ENCODE results near the gene EEF1AKMT2.

EEF1AKMT2 gene

GRCh38 chr10:124755581-124755980, 36.1 kb downstream of the EEF1AKMT2 start:
- Histone ChIP-seq H3K79me2 (ENCODE audit: control insufficient read depth, low read length) (no peaks in the 10 kb centered on the region), H3K36me3 (ENCODE audit: control insufficient read depth, low read length) (peaks cover 37% of the 10 kb centered on the region), H3K9me3 (ENCODE audit: control insufficient read depth, insufficient read depth, low read length) (no peaks in the 10 kb centered on the region), H3K27ac (ENCODE audit: low read depth, low read length) (no peak overlapping the region), H3K4me3 (ENCODE audit: low read length) (no peak overlapping the region), H3F3A (ENCODE audit: control insufficient read depth, insufficient read depth) (no peaks in the 10 kb centered on the region), H3K4me1 (ENCODE audit: control insufficient read depth, low read length) (no peaks in the 10 kb centered on the region), H3K27me3 (ENCODE audit: control insufficient read depth, low read length) (no peaks in the 10 kb centered on the region), H3K9me2 (replicated peaks; ENCODE audit: control insufficient read depth, low read length) (no peaks in the 10 kb centered on the region), H4K20me1 (ENCODE audit: control insufficient read depth, insufficient read depth, low read depth, low read length) (no peaks in the 10 kb centered on the region), H3K4me2 (ENCODE audit: low read length) (no peak overlapping the region)
- TF ChIP-seq EZH2phosphoT487 (IDR thresholded peaks at IDR 0.05; ENCODE audit: borderline replicate concordance, low read length) (no peak), CTCF (IDR thresholded peaks at IDR 0.05; ENCODE audit: low read depth, low read length, poor library complexity, severe bottlenecking) (no peak)

- Histone ChIP-seq H3K4me2 (ENCODE audit: low read length) (no peak overlapping the region), H3K9me2 (replicated peaks; ENCODE audit: control insufficient read depth, low read length) (no peaks in the 10 kb centered on the region), H3K9me3 (ENCODE audit: control insufficient read depth, insufficient read depth, low read length) (no peaks in the 10 kb centered on the region), H3K79me2 (ENCODE audit: control insufficient read depth, low read length) (no peaks in the 10 kb centered on the region), H3F3A (ENCODE audit: control insufficient read depth, insufficient read depth) (no peaks in the 10 kb centered on the region), H3K4me1 (ENCODE audit: control insufficient read depth, low read length) (no peaks in the 10 kb centered on the region), H3K27ac (ENCODE audit: low read depth, low read length) (no peak overlapping the region), H3K36me3 (ENCODE audit: control insufficient read depth, low read length) (peaks cover 24% of the 10 kb centered on the region), H3K4me3 (ENCODE audit: low read length) (no peak overlapping the region), H3K27me3 (ENCODE audit: control insufficient read depth, low read length) (no peaks in the 10 kb centered on the region), H4K20me1 (ENCODE audit: control insufficient read depth, insufficient read depth, low read depth, low read length) (no peaks in the 10 kb centered on the region)
- no peak for TF ChIP-seq EZH2phosphoT487 (IDR thresholded peaks at IDR 0.05; ENCODE audit: borderline replicate concordance, low read length)
Observed at GRCh38 chr10:124754227-124754626, 37.5 kb downstream of the EEF1AKMT2 start.

- no peaks in the 10 kb centered on the region for H4K20me1 ChIP-seq (ENCODE audit: control insufficient read depth, insufficient read depth, low read depth, low read length)
- H3F3A ChIP-seq (ENCODE audit: control insufficient read depth, insufficient read depth), result peaks cover 14% of the 10 kb centered on the region
- no peak overlapping the region for H3K4me2 ChIP-seq (ENCODE audit: low read length)
- H3K4me1 ChIP-seq (ENCODE audit: control insufficient read depth, low read length), result peaks cover 11% of the 10 kb centered on the region
- H3K4me3 ChIP-seq (ENCODE audit: low read length), result no peak overlapping the region
- no peaks in the 10 kb centered on the region for H3K27me3 ChIP-seq (ENCODE audit: control insufficient read depth, low read length)
- no peaks in the 10 kb centered on the region for H3K9me2 ChIP-seq (replicated peaks; ENCODE audit: control insufficient read depth, low read length)
- H3K36me3 ChIP-seq (ENCODE audit: control insufficient read depth, low read length), result peaks cover 7% of the 10 kb centered on the region; the same call in 1 of the 2 replicates
- no peaks in the 10 kb centered on the region for H3K79me2 ChIP-seq (ENCODE audit: control insufficient read depth, low read length)
- no peak for TF ChIP-seq CTCF (IDR thresholded peaks at IDR 0.05; ENCODE audit: low read depth, low read length, poor library complexity, severe bottlenecking)
- TF ChIP-seq EZH2phosphoT487 (IDR thresholded peaks at IDR 0.05; ENCODE audit: borderline replicate concordance, low read length), result no peak
- no peaks in the 10 kb centered on the region for H3K9me3 ChIP-seq (ENCODE audit: control insufficient read depth, insufficient read depth, low read length)
- H3K27ac ChIP-seq (ENCODE audit: low read depth, low read length), result no peak overlapping the region
Observed at GRCh38 chr10:124748953-124749645, 42.6 kb downstream of the EEF1AKMT2 start.

- peaks cover 11% of the 10 kb centered on the region for H3K4me1 ChIP-seq (ENCODE audit: control insufficient read depth, low read length)
- TF ChIP-seq CTCF (IDR thresholded peaks at IDR 0.05; ENCODE audit: low read depth, low read length, poor library complexity, severe bottlenecking) (no peak), EZH2phosphoT487 (IDR thresholded peaks at IDR 0.05; ENCODE audit: borderline replicate concordance, low read length) (no peak)
- no peak overlapping the region for H3K4me2 ChIP-seq (ENCODE audit: low read length)
- no peaks in the 10 kb centered on the region for H3K9me2 ChIP-seq (replicated peaks; ENCODE audit: control insufficient read depth, low read length)
- no peaks in the 10 kb centered on the region for H3K9me3 ChIP-seq (ENCODE audit: control insufficient read depth, insufficient read depth, low read length)
- peaks cover 9% of the 10 kb centered on the region for H3K36me3 ChIP-seq (ENCODE audit: control insufficient read depth, low read length)
- no peak overlapping the region for H3K4me3 ChIP-seq (ENCODE audit: low read length)
- peaks cover 6% of the 10 kb centered on the region for H3K79me2 ChIP-seq (ENCODE audit: control insufficient read depth, low read length)
- H3K27me3 ChIP-seq (ENCODE audit: control insufficient read depth, low read length), result no peaks in the 10 kb centered on the region
- H3K27ac ChIP-seq (ENCODE audit: low read depth, low read length), result no peak overlapping the region
- H4K20me1 ChIP-seq (ENCODE audit: control insufficient read depth, insufficient read depth, low read depth, low read length), result no peaks in the 10 kb centered on the region
- peaks cover 14% of the 10 kb centered on the region for H3F3A ChIP-seq (ENCODE audit: control insufficient read depth, insufficient read depth)
Observed at GRCh38 chr10:124748166-124748565, 43.5 kb downstream of the EEF1AKMT2 start.
